Testis (tissue), 2 donors: ENCODE results near the gene SLC39A5.

Experiments used
- CTCF ChIP-seq, 3 experiments: fragments of 450-650 bp in 2 of 3; fragments of 200-600 bp in 1 of 3; sonication (generic) in 1 of 3; IDR thresholded peaks; one replicate each; pipeline ENCODE4 v1.5.1; 2016 to 2019; ENCODE audit warnings: antibody characterized with exemption in 3 of 3, mild to moderate bottlenecking in 2 of 3, moderate library complexity in 1 of 3
- POLR2A ChIP-seq: fragments of 450-650 bp; IDR thresholded peaks from one replicate; pipeline ENCODE4 v1.6.1; 2017; ENCODE audit warnings: antibody characterized with exemption, mild to moderate bottlenecking, moderate library complexity

DNA sequence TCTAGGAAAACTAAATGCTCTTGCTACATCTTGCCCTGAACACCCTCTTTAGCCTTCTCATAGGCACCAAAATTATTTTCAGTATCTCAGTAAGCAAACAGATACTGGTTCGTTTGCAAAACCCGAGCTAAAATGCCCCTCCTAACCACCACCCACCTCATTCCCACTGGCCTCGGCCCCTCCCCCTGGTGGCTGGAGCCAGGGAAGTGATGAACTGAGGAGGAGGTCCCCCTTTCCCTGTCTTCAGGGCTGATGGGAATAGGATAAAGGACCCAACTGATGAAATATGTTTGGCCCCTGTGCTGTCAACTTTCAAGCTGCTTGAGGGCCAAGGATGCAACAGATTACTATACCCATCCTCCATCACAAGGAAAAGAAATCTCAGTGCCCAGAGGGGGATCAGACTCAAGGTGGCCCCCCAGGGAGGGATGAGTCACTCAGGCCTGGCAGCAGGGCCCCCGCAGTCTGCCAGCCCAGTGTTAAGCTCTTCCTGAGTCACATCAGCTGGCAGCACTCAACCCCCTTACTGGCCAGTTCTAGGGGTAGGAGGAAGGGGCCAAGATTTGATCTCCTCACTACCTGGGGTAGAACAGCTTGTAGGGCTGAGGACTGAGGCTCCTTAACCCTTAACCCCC, 26.6 kb downstream of the SLC39A5 start:
- TF ChIP-seq POLR2A (no peak), CTCF (IDR thresholded peaks at IDR 0.05) (no peak)
